ENCODE measurements around the gene FCHO2.

Gene FCHO2

GRCh38 chr5:73032635-73033034 lies 76.8 kb downstream of the FCHO2 start:
- DNase-seq: no peak

- no peak for DNase-seq
Measured at GRCh38 chr5:73037545-73037944, 81.7 kb downstream of the FCHO2 start.

- DNase-seq: no peak
Measured at GRCh38 chr5:73039082-73039481, 83.2 kb downstream of the FCHO2 start.

- no peak for DNase-seq
Measured at GRCh38 chr5:73042993-73043392, 87.2 kb downstream of the FCHO2 start.

- no peak for DNase-seq
Measured at GRCh38 chr5:73044546-73044945, 88.7 kb downstream of the FCHO2 start.

- no peak for DNase-seq
Measured at GRCh38 chr5:73045623-73046022, 89.8 kb downstream of the FCHO2 start.

GRCh38 chr5:73061593-73061992 lies 105.8 kb downstream of the FCHO2 start:
- no peak for DNase-seq

- no peak for DNase-seq
Measured at GRCh38 chr5:73066466-73066865, 110.6 kb downstream of the FCHO2 start.

- no peak for DNase-seq
Measured at GRCh38 chr5:73067213-73067612, 111.4 kb downstream of the FCHO2 start.

GRCh38 chr5:73081093-73081492 lies 125.3 kb downstream of the FCHO2 start:
- DNase-seq: no peak

GRCh38 chr5:73088026-73088425 lies 132.2 kb downstream of the FCHO2 start:
- no peak for DNase-seq

GRCh38 chr5:73093943-73094342 lies 138.1 kb downstream of the FCHO2 start:
- DNase-seq: no peak

- DNase-seq: no peak
Measured at GRCh38 chr5:73094415-73094814, 138.6 kb downstream of the FCHO2 start.

- no peak for DNase-seq
Measured at GRCh38 chr5:73095564-73096238, 139.9 kb downstream of the FCHO2 start.

- no peak for DNase-seq
Measured at GRCh38 chr5:73096239-73096575, 140.4 kb downstream of the FCHO2 start.

GRCh38 chr5:73097740-73098139 lies 141.9 kb downstream of the FCHO2 start:
- no peak for DNase-seq

- no peak for DNase-seq
Measured at GRCh38 chr5:73100109-73100508, 144.3 kb downstream of the FCHO2 start.

- no peak for DNase-seq
Measured at GRCh38 chr5:73103870-73104299, 148.0 kb downstream of the FCHO2 start.

- no peak for DNase-seq
Measured at GRCh38 chr5:73104326-73104725, 148.5 kb downstream of the FCHO2 start.

GRCh38 chr5:73106335-73106734 lies 150.5 kb downstream of the FCHO2 start:
- no peak for DNase-seq

GRCh38 chr5:73110190-73110589 lies 154.3 kb downstream of the FCHO2 start:
- no peak for DNase-seq

- DNase-seq: no peak
Measured at GRCh38 chr5:73111536-73111935, 155.7 kb downstream of the FCHO2 start.

GRCh38 chr5:73112359-73112758 lies 156.5 kb downstream of the FCHO2 start:
- no peak for DNase-seq

GRCh38 chr5:73114044-73114688 lies 158.3 kb downstream of the FCHO2 start:
- no peak for DNase-seq

All from activated gamma-delta T cell treated with Interleukin-2 at 50 U/mL for 16 hours (primary cell).